K562 (cell line): ENCODE measurements around the gene TRAF3IP1. TPM values are rescaled to one million over a fixed set of nuclear protein-coding genes. Genes with fewer than 3 reads are reported as not detected.
A peak's percentile ranks its signal among the peaks of the same experiment; 100 is the strongest.

Experiments used
- ATAC-seq: fragments of 200-7000 bp; cut with Tn5 transposase; 3 replicates; pipeline ENCODE4 v1.9.1; 2020; ENCODE audit warnings: moderate library complexity
- BruUV-seq: library from RNA; stranded (reverse); fragments of 400-500 nt; replicated peaks from 2 replicates; lab custom pipeline; 2021; lab: Mats Ljungman, UMichigan
- CTCF ChIA-PET: fragments of 300-600 bp; formaldehyde crosslinking; extraction: SDS; loops from one replicate; lab custom pipeline; 2021; ENCODE audit warnings: low intra/inter-chr PET ratio; lab: Yijun Ruan, JAX
- POLR2A ChIA-PET: fragments of 300-600, 350-650 bp; sonication (Branson Sonifier 250); formaldehyde crosslinking; extraction: SDS; loops from one replicate; lab custom pipeline; 2021; ENCODE audit warnings: antibody characterized with exemption, inconsistent platforms; lab: Yijun Ruan, JAX
- DNase-seq, 4 experiments: peaks; one replicate each; pipeline versions ENCODE4 v3.0.0 to v3.0.0-alpha.2; 2011 to 2018; ENCODE audit warnings: low spot score in 3 of 4, mixed read lengths in 3 of 4; ENCODE audit errors: extremely low read depth in 1 of 4
- FAIRE-seq: peaks from 2 replicates; lab custom pipeline; 2011; peaks lifted over from hg19 to GRCh38; lab: Jason Lieb, UNC
- H2AFZ ChIP-seq: 2 replicates; pipeline ENCODE4 v1.6.0; 2011; ENCODE audit warnings: low read depth, low read length, control low read depth, inconsistent platforms
- H3K27ac ChIP-seq: fragments of 200-600 bp; 3 replicates; pipeline ENCODE4 v1.8.0; 2011; ENCODE audit warnings: low read depth, mild to moderate bottlenecking, control low read depth, inconsistent platforms, low read length, moderate library complexity, mixed read lengths; ENCODE audit errors: extremely low read depth
- H3K27me3 ChIP-seq, 2 experiments: fragments of 300-600 bp in 1 of 2; 2 replicates in 1 of 2; 3 replicates in 1 of 2; pipeline versions ENCODE4 v1.6.0 to v1.8.0; 2011; ENCODE audit warnings: inconsistent platforms in 2 of 2, low read length in 2 of 2, mild to moderate bottlenecking in 1 of 2, mixed read lengths in 1 of 2, moderate library complexity in 1 of 2; ENCODE audit not compliant: control insufficient read depth in 2 of 2, insufficient read depth in 2 of 2
- H3K36me3 ChIP-seq: fragments of 300-600 bp; 3 replicates; pipeline ENCODE4 v1.8.0; 2011; ENCODE audit warnings: mild to moderate bottlenecking, low read length, inconsistent platforms; ENCODE audit not compliant: control insufficient read depth, insufficient read depth
- H3K4me1 ChIP-seq, 2 experiments: fragments of 200-600 bp in 1 of 2; replicated peaks in 1 of 2; 2 replicates in 1 of 2; 3 replicates in 1 of 2; pipeline versions ENCODE4 v1.5.1 to v1.8.0; 2011; ENCODE audit warnings: inconsistent platforms in 2 of 2, low read length in 2 of 2, mild to moderate bottlenecking in 1 of 2, mixed read lengths in 1 of 2, moderate library complexity in 1 of 2; ENCODE audit not compliant: control insufficient read depth in 2 of 2, insufficient read depth in 2 of 2
- H3K4me2 ChIP-seq: 2 replicates; pipeline ENCODE4 v1.6.1; 2011; ENCODE audit warnings: low read length, control low read depth, inconsistent platforms, mixed read lengths; ENCODE audit not compliant: insufficient read depth
- H3K4me3 ChIP-seq: fragments of 200-600 bp; sonication (generic), shearing (Covaris generic); 2 replicates; pipeline ENCODE4 v1.5.1; 2016; ENCODE audit warnings: control low read depth, inconsistent platforms
- H3K79me2 ChIP-seq: fragments of 200-600 bp; 3 replicates; pipeline ENCODE4 v1.8.0; 2011; ENCODE audit warnings: low read length, inconsistent platforms; ENCODE audit not compliant: control insufficient read depth, insufficient read depth
- H3K9ac ChIP-seq, 2 experiments: 2 replicates each; pipeline versions ENCODE4 v1.6.0 to v1.6.1; 2011; ENCODE audit warnings: low read depth in 2 of 2, low read length in 2 of 2, control low read depth in 1 of 2, inconsistent platforms in 1 of 2, mild to moderate bottlenecking in 1 of 2, mixed read lengths in 1 of 2; ENCODE audit not compliant: insufficient read depth in 1 of 2
- H3K9me1 ChIP-seq: one replicate; pipeline ENCODE4 v1.6.0; 2011; ENCODE audit warnings: inconsistent platforms, mild to moderate bottlenecking, low read length, moderate library complexity; ENCODE audit not compliant: control insufficient read depth, insufficient read depth
- H3K9me3 ChIP-seq: replicated peaks from 2 replicates; pipeline ENCODE4 v1.5.1; 2011; ENCODE audit warnings: low read depth, low read length, inconsistent platforms; ENCODE audit not compliant: control insufficient read depth, insufficient read depth
- H4K20me1 ChIP-seq: replicated peaks from 2 replicates; pipeline ENCODE4 v1.6.1; 2011; ENCODE audit warnings: low read length, inconsistent platforms, mixed read lengths; ENCODE audit not compliant: control insufficient read depth, insufficient read depth
- ARID2 ChIP-seq: fragments of 450-650 bp; IDR thresholded peaks from 2 replicates; pipeline ENCODE4 v1.6.1; 2017; ENCODE audit warnings: antibody characterized with exemption, mild to moderate bottlenecking
- CREB3 ChIP-seq: fragments of 450-650 bp; conservative IDR thresholded peaks from 2 replicates; pipeline ENCODE4 v1.6.1; 2016; ENCODE audit warnings: missing genetic modification characterization, low read depth, mild to moderate bottlenecking, missing compliant biosample characterization, moderate library complexity
- EGR1 ChIP-seq: fragments of 450-650 bp; conservative IDR thresholded peaks from 2 replicates; pipeline ENCODE4 v1.6.1; 2017; ENCODE audit warnings: mild to moderate bottlenecking
- FOS ChIP-seq: IDR thresholded peaks from 3 replicates; pipeline ENCODE4 v1.6.1; 2011; ENCODE audit not compliant: insufficient read length; ENCODE audit errors: extremely low read depth
- TAL1 ChIP-seq: fragments of 450-650 bp; IDR thresholded peaks from 2 replicates; pipeline ENCODE4 v1.6.1; 2016; ENCODE audit warnings: mild to moderate bottlenecking
- TRIM24 ChIP-seq, 2 experiments: fragments of 450-650 bp; IDR thresholded peaks; 2 replicates each; pipeline ENCODE4 v1.6.1; 2016
- WGBS: fragments of 100-300 bp; shearing (Covaris generic); methylation state at CpG from one replicate; pipeline ENCODE4 v1.1.6; 2016; ENCODE audit warnings: low coverage, mixed read lengths; ENCODE audit not compliant: insufficient coverage; ENCODE audit errors: missing lambda C conversion rate; 5-methylcytosine and 5-hydroxymethylcytosine counted together
- in situ Hi-C: fragments of 300-500 bp; cut with MboI; formaldehyde crosslinking; loops from 4 replicates; pipeline ENCODE4 v1.15.0; 2018; ENCODE audit warnings: inconsistent platforms, mixed read lengths
- intact Hi-C: fragments of 100-400 bp; cut with micrococcal nuclease; formaldehyde crosslinking; loops from 2 replicates; pipeline ENCODE4 v1.14.2; 2022
- polyA plus RNA-seq, 8 experiments: library from polyadenylated mRNA; depleted of rRNA in 4 of 8; stranded (reverse) in 5 of 8; unstranded in 3 of 8; fragments of >200 nt; fragmentation: Nextera tagmentation in 2 of 8; fragmentation: Illumina TruSeq in 1 of 8; extraction: Ambion mirVana in 2 of 8; extraction: Trizol in 1 of 8; gene quantifications; 2 replicates each; pipeline versions ENCODE4 v1.2.1 to v1.2.3, GENCODE V29; 2011 to 2014; ENCODE audit warnings: inconsistent platforms in 1 of 8, missing spikeins in 1 of 8
- total RNA-seq, 7 experiments: library from RNA; depleted of rRNA in 6 of 7; stranded (reverse); fragments of >200 nt in 6 of 7; fragmentation: Illumina TruSeq in 2 of 7; extraction: Trizol in 2 of 7; gene quantifications; 2 replicates each; pipeline versions ENCODE4 v1.2.1 to v1.2.3, GENCODE V29; 2011 to 2021; ENCODE audit warnings: low replicate concordance in 1 of 7
- TF ChIP-seq, protein P1 (sequence below), 2 experiments: fragments of 450-650 bp; IDR thresholded peaks; 2 replicates each; pipeline ENCODE4 v1.6.1; 2016
- TF ChIP-seq, protein P2 (sequence below), 2 experiments: fragments of 200-800 bp in 1 of 2; sonication (Bioruptor generic) in 1 of 2; sonication (generic) in 1 of 2; formaldehyde crosslinking in 1 of 2; IDR thresholded peaks in 1 of 2; conservative IDR thresholded peaks in 1 of 2; 2 replicates each; pipeline versions ENCODE4 v1.5.0 to v1.6.1; 2016 to 2020; ENCODE audit warnings: missing compliant biosample characterization in 1 of 2, missing genetic modification characterization in 1 of 2, missing genetic modification reagents in 1 of 2
- TF ChIP-seq, protein P3 (sequence below): IDR thresholded peaks from 2 replicates; pipeline ENCODE4 v1.6.1; 2016; ENCODE audit warnings: missing genetic modification characterization, missing compliant biosample characterization

The TRAF3IP1 gene
- total and polyA plus RNA-seq, 9 of the 15 experiments (the other 6 are each of a cell fraction or from before 2014, with no cell fraction given): 1.3 to 7.4 (median 3.4) TPM

- H2AFZ ChIP-seq: no peak overlapping the region
- TF ChIP-seq, protein P1, sequence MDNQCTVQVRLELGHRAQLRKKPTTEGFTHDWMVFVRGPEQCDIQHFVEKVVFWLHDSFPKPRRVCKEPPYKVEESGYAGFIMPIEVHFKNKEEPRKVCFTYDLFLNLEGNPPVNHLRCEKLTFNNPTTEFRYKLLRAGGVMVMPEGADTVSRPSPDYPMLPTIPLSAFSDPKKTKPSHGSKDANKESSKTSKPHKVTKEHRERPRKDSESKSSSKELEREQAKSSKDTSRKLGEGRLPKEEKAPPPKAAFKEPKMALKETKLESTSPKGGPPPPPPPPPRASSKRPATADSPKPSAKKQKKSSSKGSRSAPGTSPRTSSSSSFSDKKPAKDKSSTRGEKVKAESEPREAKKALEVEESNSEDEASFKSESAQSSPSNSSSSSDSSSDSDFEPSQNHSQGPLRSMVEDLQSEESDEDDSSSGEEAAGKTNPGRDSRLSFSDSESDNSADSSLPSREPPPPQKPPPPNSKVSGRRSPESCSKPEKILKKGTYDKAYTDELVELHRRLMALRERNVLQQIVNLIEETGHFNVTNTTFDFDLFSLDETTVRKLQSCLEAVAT (IDR thresholded peaks at IDR 0.05): no peak
- H3K4me1 ChIP-seq: no peaks in the 10 kb centered on the region; a peak in 1 of 5 replicates
- no peak for ATAC-seq
- in situ Hi-C loops (no loop called here), intact Hi-C loops (no loop called here)
- ChIA-PET CTCF (no interaction called here), POLR2A (interaction anchor here (0.6 to 1.3 kb wide), 2 partner anchors 31 to 808 kb away, joined by 3 read pairs; no protein-coding TSS in a partner anchor)
- no peak overlapping the region for H3K4me2 ChIP-seq
- no peak overlapping the region for H3K4me3 ChIP-seq
- H3K27me3 ChIP-seq: no peaks in the 10 kb centered on the region
- no TSS peak for BruUV-seq
- no peak for FAIRE-seq
- H3K9ac ChIP-seq: no peak overlapping the region
- H3K9me1 ChIP-seq: no peaks in the 10 kb centered on the region
- peaks cover 5% of the 10 kb centered on the region; the same call in 1 of the 3 replicates for H3K36me3 ChIP-seq
- H3K9me3 ChIP-seq: no peaks in the 10 kb centered on the region
- H4K20me1 ChIP-seq: no peaks in the 10 kb centered on the region
- no peaks in the 10 kb centered on the region for H3K79me2 ChIP-seq
- DNase-seq: no peak
- WGBS: 43% methylated on average over 2 of the region's 2 CpGs
- H3K27ac ChIP-seq: no peak overlapping the region
These were observed 15.8 kb downstream of the TRAF3IP1 start for GRCh38 chr2:238336151-238336550.

GRCh38 chr2:238336793-238337444 lies 16.6 kb downstream of the TRAF3IP1 start:
- Histone ChIP-seq H3K27me3 (no peaks in the 10 kb centered on the region), H3K9ac (peak overlapping the region in 1 of 2 experiments; percentile 43; a peak in 1 of 4 replicates), H3K79me2 (no peaks in the 10 kb centered on the region), H3K4me3 (no peak overlapping the region), H3K9me1 (no peaks in the 10 kb centered on the region), H3K27ac (no peak overlapping the region), H4K20me1 (no peaks in the 10 kb centered on the region), H3K4me2 (no peak overlapping the region), H3K9me3 (no peaks in the 10 kb centered on the region), H2AFZ (no peak overlapping the region), H3K4me1 (no peaks in the 10 kb centered on the region; a peak in 1 of 5 replicates), H3K36me3 (peaks cover 5% of the 10 kb centered on the region; the same call in 1 of the 3 replicates)
- no TSS peak for BruUV-seq
- ChIA-PET CTCF (no interaction called here), POLR2A (interaction anchor here (1.3 kb wide), 1 partner anchor 31 kb away, joined by 3 read pairs; no protein-coding TSS in a partner anchor)
- DNase-seq (no peak), ATAC-seq (no peak), FAIRE-seq (no peak)
- intact Hi-C loops (no loop called here), in situ Hi-C loops (no loop called here)
- WGBS: 63% methylated on average over 2 of the region's 5 CpGs
- TF ChIP-seq TRIM24 (IDR thresholded peaks at IDR 0.05) (no peak), FOS (no peak), ARID2 (no peak), EGR1 (no peak), CREB3 (tag) (no peak), TAL1 (no peak)
- TF ChIP-seq, protein P2, sequence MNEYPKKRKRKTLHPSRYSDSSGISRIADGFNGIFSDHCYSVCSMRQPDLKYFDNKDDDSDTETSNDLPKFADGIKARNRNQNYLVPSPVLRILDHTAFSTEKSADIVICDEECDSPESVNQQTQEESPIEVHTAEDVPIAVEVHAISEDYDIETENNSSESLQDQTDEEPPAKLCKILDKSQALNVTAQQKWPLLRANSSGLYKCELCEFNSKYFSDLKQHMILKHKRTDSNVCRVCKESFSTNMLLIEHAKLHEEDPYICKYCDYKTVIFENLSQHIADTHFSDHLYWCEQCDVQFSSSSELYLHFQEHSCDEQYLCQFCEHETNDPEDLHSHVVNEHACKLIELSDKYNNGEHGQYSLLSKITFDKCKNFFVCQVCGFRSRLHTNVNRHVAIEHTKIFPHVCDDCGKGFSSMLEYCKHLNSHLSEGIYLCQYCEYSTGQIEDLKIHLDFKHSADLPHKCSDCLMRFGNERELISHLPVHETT (CRISPR knock-in tag; conservative IDR thresholded peaks at IDR 0.05 in 1 of 2, IDR thresholded peaks at IDR 0.05 in 1 of 2): no peak
- TF ChIP-seq, protein P3, sequence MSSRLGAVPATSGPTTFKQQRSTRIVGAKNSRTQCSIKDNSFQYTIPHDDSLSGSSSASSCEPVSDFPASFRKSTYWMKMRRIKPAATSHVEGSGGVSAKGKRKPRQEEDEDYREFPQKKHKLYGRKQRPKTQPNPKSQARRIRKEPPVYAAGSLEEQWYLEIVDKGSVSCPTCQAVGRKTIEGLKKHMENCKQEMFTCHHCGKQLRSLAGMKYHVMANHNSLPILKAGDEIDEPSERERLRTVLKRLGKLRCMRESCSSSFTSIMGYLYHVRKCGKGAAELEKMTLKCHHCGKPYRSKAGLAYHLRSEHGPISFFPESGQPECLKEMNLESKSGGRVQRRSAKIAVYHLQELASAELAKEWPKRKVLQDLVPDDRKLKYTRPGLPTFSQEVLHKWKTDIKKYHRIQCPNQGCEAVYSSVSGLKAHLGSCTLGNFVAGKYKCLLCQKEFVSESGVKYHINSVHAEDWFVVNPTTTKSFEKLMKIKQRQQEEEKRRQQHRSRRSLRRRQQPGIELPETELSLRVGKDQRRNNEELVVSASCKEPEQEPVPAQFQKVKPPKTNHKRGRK (tag): no peak
